NB4 (cell line): ENCODE results near the gene DSCAML1.

Experiments used
- MYC ChIP-seq: IDR thresholded peaks from 2 replicates; pipeline ENCODE4 v1.6.1; 2011; ENCODE audit warnings: low read depth, low read length
- POLR2A ChIP-seq: IDR thresholded peaks from 2 replicates; pipeline ENCODE4 v1.6.1; 2011; ENCODE audit warnings: mild to moderate bottlenecking; ENCODE audit not compliant: insufficient read length; ENCODE audit errors: extremely low read depth
- TF ChIP-seq, protein P1 (sequence below): IDR thresholded peaks from one replicate; pipeline ENCODE4 v1.5.1; 2012; ENCODE audit warnings: low read depth, low read length
- TF ChIP-seq, protein P2 (sequence below): IDR thresholded peaks from 2 replicates; pipeline ENCODE4 v1.6.1; 2011; ENCODE audit warnings: low read depth, low read length

DNA sequence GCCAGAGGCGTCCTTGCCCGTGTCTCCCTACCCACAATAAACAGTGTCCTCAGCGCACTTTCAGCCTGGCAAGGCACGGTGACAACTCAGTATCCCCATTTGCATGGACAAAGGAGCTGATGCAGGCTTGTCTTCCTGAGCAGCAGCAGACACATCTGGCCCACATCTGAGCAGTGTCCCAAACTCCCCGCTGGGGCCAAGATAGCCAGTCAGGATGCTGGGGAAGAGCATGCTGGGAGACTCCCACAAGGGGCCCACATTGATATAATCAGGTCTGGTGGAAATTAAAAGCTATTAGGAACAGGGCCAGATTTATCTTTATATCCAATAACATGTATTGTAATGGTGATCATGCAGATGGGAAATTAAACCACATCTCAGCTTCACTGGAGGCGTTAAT is 24.7 kb downstream of the DSCAML1 start:
- TF ChIP-seq, protein P1, sequence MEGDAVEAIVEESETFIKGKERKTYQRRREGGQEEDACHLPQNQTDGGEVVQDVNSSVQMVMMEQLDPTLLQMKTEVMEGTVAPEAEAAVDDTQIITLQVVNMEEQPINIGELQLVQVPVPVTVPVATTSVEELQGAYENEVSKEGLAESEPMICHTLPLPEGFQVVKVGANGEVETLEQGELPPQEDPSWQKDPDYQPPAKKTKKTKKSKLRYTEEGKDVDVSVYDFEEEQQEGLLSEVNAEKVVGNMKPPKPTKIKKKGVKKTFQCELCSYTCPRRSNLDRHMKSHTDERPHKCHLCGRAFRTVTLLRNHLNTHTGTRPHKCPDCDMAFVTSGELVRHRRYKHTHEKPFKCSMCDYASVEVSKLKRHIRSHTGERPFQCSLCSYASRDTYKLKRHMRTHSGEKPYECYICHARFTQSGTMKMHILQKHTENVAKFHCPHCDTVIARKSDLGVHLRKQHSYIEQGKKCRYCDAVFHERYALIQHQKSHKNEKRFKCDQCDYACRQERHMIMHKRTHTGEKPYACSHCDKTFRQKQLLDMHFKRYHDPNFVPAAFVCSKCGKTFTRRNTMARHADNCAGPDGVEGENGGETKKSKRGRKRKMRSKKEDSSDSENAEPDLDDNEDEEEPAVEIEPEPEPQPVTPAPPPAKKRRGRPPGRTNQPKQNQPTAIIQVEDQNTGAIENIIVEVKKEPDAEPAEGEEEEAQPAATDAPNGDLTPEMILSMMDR: no peak
- TF ChIP-seq POLR2A: no peak
- TF ChIP-seq, protein P2, sequence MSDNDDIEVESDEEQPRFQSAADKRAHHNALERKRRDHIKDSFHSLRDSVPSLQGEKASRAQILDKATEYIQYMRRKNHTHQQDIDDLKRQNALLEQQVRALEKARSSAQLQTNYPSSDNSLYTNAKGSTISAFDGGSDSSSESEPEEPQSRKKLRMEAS: no peak
- TF ChIP-seq MYC: no peak
